ENCODE measurements around the gene ST3GAL5. TPM values are rescaled to one million over a fixed set of nuclear protein-coding genes. Genes with fewer than 3 reads are reported as not detected.
"Not testable (repeated sequence)": the region's sequence is repeated elsewhere in the genome, so short reads cannot be mapped to it uniquely, and the experiment has no call there.

ST3GAL5 gene
- total RNA-seq, 1 donor from 2014 or later = 25.8 TPM

DNA sequence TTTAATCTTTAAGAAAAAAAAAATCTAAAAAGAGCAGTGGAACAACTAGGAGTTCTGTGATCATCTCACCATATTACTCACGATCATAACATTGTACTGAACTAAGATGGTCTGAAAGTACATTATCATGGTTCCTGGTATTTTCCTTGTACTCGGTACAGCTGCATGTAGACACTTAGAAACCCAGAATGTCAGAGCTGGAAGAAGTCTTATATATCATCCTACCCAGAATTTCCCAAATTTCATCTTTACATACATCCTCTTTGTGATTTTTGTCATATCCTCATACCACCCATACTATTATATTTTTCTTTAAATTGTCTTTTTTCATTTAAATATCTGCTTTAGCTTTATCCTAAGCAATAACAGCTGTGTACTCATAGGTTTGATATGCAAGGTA, 12.4 kb upstream of the ST3GAL5 start:
- Mint-ChIP-seq H3K27ac (no peak overlapping the region), H3K27me3 (ENCODE audit: low read depth) (no peaks in the 10 kb centered on the region), H3K4me3 (no peak overlapping the region), H3K9me3 (peaks cover 9% of the 10 kb centered on the region), H3K4me1 (peaks cover 17% of the 10 kb centered on the region), H3K36me3 (peaks cover 1% of the 10 kb centered on the region)
- TF ChIP-seq, protein P1, sequence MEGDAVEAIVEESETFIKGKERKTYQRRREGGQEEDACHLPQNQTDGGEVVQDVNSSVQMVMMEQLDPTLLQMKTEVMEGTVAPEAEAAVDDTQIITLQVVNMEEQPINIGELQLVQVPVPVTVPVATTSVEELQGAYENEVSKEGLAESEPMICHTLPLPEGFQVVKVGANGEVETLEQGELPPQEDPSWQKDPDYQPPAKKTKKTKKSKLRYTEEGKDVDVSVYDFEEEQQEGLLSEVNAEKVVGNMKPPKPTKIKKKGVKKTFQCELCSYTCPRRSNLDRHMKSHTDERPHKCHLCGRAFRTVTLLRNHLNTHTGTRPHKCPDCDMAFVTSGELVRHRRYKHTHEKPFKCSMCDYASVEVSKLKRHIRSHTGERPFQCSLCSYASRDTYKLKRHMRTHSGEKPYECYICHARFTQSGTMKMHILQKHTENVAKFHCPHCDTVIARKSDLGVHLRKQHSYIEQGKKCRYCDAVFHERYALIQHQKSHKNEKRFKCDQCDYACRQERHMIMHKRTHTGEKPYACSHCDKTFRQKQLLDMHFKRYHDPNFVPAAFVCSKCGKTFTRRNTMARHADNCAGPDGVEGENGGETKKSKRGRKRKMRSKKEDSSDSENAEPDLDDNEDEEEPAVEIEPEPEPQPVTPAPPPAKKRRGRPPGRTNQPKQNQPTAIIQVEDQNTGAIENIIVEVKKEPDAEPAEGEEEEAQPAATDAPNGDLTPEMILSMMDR (IDR thresholded peaks at IDR 0.05; ENCODE audit: unreplicated experiment) = no peak
- no peak for DNase-seq (ENCODE audit: low spot score in 2 of 2, unreplicated experiment in 2 of 2)

DNA sequence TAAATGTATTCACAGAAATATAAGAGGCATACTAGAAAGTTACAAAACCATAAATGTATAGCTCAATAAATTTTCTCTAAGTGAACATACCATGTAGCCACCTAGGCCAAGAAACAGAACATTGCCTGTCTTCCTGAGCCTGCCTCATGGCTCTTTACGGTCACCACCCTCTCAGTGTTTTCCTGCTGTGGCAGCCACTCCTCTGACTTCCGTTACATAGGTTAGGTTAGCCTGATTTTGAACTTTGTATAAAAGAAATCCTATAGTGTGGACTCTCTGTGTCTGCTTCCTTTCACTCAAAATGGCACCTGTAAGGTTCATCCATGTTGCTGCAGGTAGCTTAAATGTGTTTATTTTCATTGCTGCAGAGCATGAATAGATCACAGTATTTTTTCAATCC, 11.6 kb upstream of the ST3GAL5 start:
- Mint-ChIP-seq H3K27ac (no peak overlapping the region), H3K4me3 (no peak overlapping the region), H3K36me3 (peaks cover 1% of the 10 kb centered on the region), H3K9me3 (peaks cover 12% of the 10 kb centered on the region), H3K27me3 (ENCODE audit: low read depth) (no peaks in the 10 kb centered on the region), H3K4me1 (peaks cover 13% of the 10 kb centered on the region)
- TF ChIP-seq, protein P1 (IDR thresholded peaks at IDR 0.05; ENCODE audit: unreplicated experiment) = no peak
- no peak for DNase-seq (ENCODE audit: low spot score in 2 of 2, unreplicated experiment in 2 of 2)

GRCh38 chr2:85899849-85900248, 11.1 kb upstream of the ST3GAL5 start:
- peaks cover 9% of the 10 kb centered on the region for H3K4me1 Mint-ChIP-seq
- peaks cover 17% of the 10 kb centered on the region for H3K9me3 Mint-ChIP-seq
- H3K36me3 Mint-ChIP-seq = peaks cover 4% of the 10 kb centered on the region
- no peak for DNase-seq (ENCODE audit: low spot score in 2 of 2, unreplicated experiment in 2 of 2)
- H3K27me3 Mint-ChIP-seq (ENCODE audit: low read depth) = no peaks in the 10 kb centered on the region
- H3K27ac Mint-ChIP-seq = no peak overlapping the region
- TF ChIP-seq, protein P1 (IDR thresholded peaks at IDR 0.05; ENCODE audit: unreplicated experiment) = no peak
- H3K4me3 Mint-ChIP-seq = no peak overlapping the region

GRCh38 chr2:85899284-85899683, 10.5 kb upstream of the ST3GAL5 start:
- peaks cover 5% of the 10 kb centered on the region for H3K36me3 Mint-ChIP-seq
- peaks cover 5% of the 10 kb centered on the region for H3K4me1 Mint-ChIP-seq
- H3K27ac Mint-ChIP-seq = no peak overlapping the region

GRCh38 chr2:85898881-85899280, 10.1 kb upstream of the ST3GAL5 start:
- H3K27ac Mint-ChIP-seq = no peak overlapping the region
- no peak for DNase-seq (ENCODE audit: low spot score in 2 of 2, unreplicated experiment in 2 of 2)
- H3K9me3 Mint-ChIP-seq = peaks cover 20% of the 10 kb centered on the region
- peaks cover 9% of the 10 kb centered on the region for H3K4me1 Mint-ChIP-seq
- no peak overlapping the region for H3K4me3 Mint-ChIP-seq
- peaks cover 7% of the 10 kb centered on the region for H3K36me3 Mint-ChIP-seq
- H3K27me3 Mint-ChIP-seq (ENCODE audit: low read depth) = no peaks in the 10 kb centered on the region
- TF ChIP-seq, protein P1 (IDR thresholded peaks at IDR 0.05; ENCODE audit: unreplicated experiment) = no peak

More at GRCh38 chr2:85899284-85899683, 10.5 kb upstream of the ST3GAL5 start:
- Mint-ChIP-seq H3K4me3 (no peak overlapping the region), H3K9me3 (peaks cover 18% of the 10 kb centered on the region), H3K27me3 (ENCODE audit: low read depth) (no peaks in the 10 kb centered on the region)
- TF ChIP-seq, protein P1 (IDR thresholded peaks at IDR 0.05; ENCODE audit: unreplicated experiment) = no peak
- DNase-seq (ENCODE audit: low spot score in 2 of 2, unreplicated experiment in 2 of 2) = no peak

DNA sequence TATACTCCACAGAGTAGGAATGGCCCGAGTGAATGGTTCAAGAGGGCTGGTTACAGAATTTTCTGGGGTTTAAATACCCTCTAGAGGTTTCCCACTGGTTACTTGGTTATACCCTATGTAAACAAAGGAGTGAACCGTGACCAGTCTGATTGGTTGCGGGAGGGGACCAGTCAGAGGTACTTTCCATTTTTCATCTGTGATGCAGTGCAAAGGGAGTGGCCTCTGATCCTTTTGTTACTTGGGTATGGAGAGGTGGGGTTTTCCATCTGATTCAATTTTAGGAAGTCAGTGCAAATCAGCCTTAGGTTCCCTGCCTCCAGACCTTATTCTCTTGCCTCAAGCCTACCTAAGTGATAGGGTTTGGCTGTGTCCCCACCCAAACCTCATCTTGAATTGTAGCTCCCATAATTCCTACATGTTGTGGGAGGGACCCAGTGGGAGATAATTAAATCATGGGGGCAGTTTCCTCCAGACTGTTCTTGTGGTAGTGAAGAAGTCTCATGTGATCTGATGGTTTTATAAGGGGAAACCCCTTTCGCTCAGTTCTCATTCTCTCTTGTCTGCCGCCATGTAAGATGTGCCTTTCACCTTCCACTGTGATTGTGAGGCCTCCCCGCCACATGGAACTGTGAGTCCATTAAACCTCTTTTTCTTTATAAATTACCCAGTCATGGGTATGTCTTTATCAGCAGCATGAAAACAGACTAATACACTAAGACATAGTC, 5.9 kb upstream of the ST3GAL5 start:
- not testable (repeated sequence) for H3K36me3 Mint-ChIP-seq; H3K4me3 Mint-ChIP-seq; H3K27ac Mint-ChIP-seq; DNase-seq (ENCODE audit: low spot score in 2 of 2, unreplicated experiment in 2 of 2); H3K27me3 Mint-ChIP-seq (ENCODE audit: low read depth)
- H3K4me1 Mint-ChIP-seq = peaks cover 28% of the 10 kb centered on the region
- H3K9me3 Mint-ChIP-seq = peaks cover 20% of the 10 kb centered on the region

Measured in mesothelial cell of epicardium (in vitro differentiated cells).